GM18951 (cell line): ENCODE data around the gene UBXN6.

Source experiments
- POLR2A ChIP-seq: IDR thresholded peaks from 4 replicates; pipeline ENCODE4 v1.6.1; 2011; ENCODE audit warnings: mild to moderate bottlenecking; ENCODE audit not compliant: insufficient read length, insufficient read depth; ENCODE audit errors: extremely low read depth
- in situ Hi-C: fragments of 300-500 bp; cut with MboI; formaldehyde crosslinking; loops from one replicate; pipeline ENCODE4 v1.12.0; 2022; ENCODE audit warnings: low sequenced_read_pairs, mixed read lengths, inconsistent platforms; ENCODE audit not compliant: unreplicated experiment

The UBXN6 gene

DNA sequence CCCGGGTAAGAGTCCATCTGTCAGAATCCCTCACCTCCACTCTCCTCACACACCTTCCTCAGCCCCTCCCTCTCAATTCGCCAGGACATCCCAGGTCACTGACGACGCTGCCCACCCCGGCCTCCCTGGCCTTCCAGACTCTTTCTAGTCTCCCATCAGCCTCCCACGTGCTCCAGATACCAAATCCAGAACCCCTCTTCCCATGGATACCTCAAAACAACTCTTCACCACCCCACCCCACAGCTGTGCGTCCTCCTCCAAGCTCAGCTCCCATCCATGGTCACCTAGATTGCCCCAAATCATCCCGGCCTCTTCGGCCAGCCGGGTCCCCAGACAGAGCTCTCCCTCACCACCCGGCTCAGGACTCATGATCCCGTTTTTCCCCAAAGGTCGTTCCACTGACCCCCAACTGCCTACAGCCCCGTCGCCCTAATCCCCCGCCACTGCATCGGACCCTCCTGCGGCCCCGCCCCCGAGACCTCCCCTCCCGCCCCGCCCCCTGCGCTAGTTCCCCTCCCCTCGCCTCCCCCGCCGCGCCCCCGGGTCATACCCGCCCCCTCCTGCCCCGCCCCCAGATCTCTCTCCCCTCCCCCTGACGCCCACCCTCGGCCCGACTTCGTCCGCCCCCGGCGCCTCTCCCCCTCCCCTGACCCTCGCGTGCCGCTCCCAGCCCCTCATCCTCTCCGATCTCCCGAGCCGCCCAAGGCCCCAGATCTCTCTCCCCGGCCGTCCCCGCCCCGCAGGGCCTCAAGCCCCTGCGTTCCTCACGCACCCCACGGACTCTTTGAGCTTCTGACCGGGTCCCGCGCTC is 546 bp downstream of the UBXN6 start:
- no peak for TF ChIP-seq POLR2A
- in situ Hi-C loops = no loop called here

- in situ Hi-C loops = no loop called here
- TF ChIP-seq POLR2A = no peak
Measured at GRCh38 chr19:4456476-4456842, 1.1 kb downstream of the UBXN6 start.

DNA sequence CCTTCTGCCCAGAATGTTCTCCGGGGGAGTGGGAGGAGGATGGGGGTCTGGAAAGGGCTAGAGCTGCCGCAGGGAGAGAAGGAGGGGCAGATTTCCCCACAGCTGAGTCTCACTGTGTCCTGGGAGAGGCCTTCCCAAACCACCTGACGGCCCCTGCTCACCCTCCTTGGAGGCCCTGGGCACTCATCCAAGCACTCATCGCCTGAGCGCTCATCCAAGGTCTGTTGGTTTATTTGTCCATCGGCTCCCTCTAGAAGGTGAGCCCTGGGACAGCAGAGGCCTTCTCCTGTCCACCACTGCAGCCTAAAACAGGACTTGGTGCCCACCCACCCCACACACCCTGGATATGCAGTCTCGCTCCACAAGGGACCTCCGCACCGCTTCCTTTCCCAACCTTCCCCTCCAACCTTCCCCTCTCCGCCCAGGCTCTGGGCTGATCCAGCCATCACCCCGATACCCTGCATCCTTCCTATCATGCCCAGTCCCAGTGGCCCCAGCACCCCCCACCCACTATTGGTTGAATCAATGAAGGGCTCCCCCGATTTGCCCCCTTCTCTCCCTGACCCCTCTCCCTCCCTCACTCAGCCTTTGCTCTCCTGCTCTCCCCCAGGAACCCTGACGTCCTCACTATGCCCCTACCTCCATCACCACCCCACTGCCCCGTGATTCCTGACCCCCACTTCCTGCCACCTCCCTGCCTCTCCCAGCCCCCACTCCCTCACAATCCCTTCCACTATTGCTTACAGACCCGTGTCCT is 1.7 kb downstream of the UBXN6 start:
- in situ Hi-C loops = no loop called here
- no peak for TF ChIP-seq POLR2A

- TF ChIP-seq POLR2A = no peak
- in situ Hi-C loops = no loop called here
Measured at GRCh38 chr19:4454747-4455718, 2.6 kb downstream of the UBXN6 start.

DNA sequence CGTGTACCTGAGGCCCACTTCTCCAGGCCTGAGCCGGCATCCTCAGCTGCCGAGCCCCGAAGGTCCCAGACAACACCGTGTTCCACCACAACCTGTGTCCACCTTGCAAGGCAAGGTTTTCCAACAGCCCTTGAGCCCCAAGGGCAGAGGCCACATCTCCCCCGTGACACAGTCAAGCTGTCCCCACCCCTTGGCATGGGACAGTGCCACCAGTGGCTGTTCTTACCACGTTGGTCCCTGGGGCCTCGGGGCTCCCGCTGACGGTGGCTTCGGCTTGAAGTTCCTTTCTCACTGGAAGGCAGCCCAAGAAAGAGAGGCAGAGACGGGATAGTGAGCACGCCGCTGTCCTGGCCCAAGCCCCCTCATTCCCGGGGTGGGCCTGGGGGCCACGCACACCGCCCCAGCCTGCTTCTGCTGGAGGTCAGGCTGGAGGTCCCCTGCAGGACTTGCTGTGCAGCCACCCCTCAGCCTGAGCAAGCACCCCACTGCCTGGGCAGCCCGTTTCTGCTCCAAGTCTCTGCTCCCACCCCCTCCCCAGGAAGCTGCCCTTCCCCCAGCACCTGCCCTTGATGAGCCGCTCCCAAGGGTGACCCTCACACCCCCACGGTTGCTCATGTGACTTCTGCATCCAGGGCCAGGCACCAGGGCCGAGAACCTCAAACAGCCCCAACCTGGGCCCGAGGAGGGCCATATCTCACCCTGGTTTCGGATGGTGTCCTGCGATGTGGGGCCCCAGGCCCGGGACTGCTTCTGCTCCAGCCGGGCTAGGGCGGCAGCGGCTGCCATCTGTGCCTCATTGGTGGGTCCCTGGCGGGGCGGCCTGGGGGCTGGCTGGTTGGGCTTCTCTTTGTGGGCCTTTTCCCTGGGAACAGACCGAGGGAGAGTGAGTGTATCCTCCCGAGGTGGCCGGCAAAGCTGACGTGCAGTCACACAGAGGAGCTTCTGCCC is 4.1 kb downstream of the UBXN6 start:
- no peak for TF ChIP-seq POLR2A
- in situ Hi-C loops = no loop called here

DNA sequence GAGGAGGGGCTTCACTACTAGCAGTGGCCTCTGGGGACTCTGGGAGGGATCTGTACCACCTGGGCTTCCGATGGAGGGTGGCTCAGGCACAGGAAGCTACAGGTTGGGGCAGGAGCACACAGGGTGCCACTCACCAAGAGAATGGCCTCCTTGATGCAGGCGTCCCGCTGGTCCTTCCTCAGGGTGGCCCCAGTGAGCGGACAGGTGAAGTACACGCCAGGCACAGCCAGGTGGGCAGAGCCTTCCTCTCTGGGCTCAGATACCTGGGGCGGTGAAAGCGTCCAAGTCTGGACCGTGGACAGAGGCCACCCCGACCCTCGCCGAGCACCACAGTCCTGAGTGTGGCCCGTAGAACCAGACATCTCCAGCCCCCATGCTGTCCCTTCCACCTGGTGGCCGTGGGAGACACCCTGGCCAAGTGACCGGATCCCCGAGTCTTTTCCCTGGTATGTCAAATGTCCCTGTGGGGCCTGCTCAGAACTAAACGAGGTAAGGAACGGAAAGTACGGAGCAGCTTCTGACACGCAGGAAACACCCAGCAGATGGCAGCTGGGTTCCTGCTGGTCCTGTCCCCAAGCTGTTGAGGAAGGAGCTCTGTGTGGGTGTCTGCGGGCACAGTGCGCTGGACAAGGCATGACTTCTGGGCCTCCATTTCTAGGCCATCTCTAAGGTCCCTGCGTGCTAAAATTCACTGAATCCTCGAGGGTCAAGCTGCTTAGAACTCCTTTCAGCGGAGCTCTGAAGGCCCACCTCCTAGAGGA is 5.2 kb downstream of the UBXN6 start:
- in situ Hi-C loops = no loop called here
- no peak for TF ChIP-seq POLR2A

DNA sequence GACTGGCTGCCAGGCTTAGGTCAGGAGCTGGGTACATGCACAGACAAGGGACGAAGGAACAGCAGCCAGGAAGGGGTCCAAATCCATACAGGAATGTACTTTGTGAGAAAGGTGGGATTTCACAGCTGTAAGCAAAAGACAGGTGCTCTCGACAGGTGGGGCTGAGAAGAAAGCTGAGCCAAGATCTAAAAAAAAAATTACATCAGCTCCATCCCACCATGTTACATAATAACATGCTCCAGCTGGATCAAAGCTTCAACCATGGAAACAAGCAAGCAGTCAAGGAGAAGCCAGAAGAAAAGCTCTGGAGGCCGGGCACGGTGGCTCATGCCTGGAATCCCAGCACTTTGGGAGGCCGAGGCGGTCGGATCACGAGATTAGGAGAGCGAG is 8.0 kb downstream of the UBXN6 start:
- TF ChIP-seq POLR2A = no peak
- in situ Hi-C loops = no loop called here

- no peak for TF ChIP-seq POLR2A
- in situ Hi-C loops = no loop called here
Measured at GRCh38 chr19:4449022-4449638, 8.5 kb downstream of the UBXN6 start.

GRCh38 chr19:4448147-4448985 is 9.2 kb downstream of the UBXN6 start:
- in situ Hi-C loops = no loop called here
- TF ChIP-seq POLR2A = no peak

DNA sequence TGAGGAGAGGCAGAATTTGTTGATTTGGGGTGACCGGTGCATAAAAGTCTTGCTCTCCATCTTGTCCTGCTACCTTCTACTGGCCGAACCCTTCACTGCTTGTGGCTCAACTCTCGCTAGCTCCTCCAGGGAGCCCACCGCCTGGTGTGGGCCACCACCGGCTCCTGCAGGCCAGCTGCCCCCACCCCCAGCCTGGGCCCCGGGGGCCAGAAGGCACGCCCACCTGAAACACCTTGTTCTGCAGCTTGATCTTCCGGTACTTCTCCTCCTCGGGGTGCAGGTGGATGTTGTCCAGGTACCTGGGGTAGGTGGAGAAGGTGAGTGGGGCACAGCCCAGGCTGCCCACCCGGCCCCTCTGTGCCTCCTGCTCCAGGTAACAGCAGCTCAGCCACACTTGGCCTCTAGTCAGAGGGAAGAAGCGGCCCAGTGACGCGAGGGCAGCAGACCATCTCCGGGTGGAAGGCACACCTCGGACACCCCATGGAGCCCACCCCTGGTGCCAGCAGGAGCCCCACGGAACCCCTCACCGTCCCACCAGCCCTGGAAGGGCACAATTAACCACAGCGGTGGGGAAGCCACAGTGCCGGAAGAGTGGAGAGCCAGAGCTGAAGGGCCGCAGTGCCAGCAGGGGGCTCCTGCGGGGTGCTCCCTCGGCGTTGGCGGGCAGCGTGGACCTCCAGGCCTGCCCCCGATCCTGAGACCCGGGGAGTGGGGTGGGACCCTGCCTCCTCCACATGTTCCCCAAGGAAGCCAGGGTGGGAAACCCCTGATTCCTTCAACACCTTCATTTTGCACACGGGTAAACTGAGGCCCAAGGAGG is 10.1 kb downstream of the UBXN6 start:
- in situ Hi-C loops = no loop called here
- no peak for TF ChIP-seq POLR2A
